Kidney (tissue), 14 donors: ENCODE measurements around the gene STIM1. TPM values are rescaled to one million over a fixed set of nuclear protein-coding genes. Genes with fewer than 3 reads are reported as not detected.

Source experiments
- DNase-seq, 5 donors: peaks; one replicate each; pipeline ENCODE4 v3.0.0-alpha.2; 2013 to 2020
- FAIRE-seq: peaks from 2 replicates; lab custom pipeline; 2012; peaks lifted over from hg19 to GRCh38; lab: Jason Lieb, UNC
- H3K27ac ChIP-seq, 2 donors: one replicate each; pipeline ENCODE4 v1.7.0; 2013; ENCODE audit warnings: low read depth in 2 of 2, low read length in 2 of 2, inconsistent platforms in 1 of 2
- H3K27me3 ChIP-seq: one replicate; pipeline ENCODE4 v1.7.1; 2013; ENCODE audit warnings: low read length, inconsistent platforms; ENCODE audit not compliant: control insufficient read depth, insufficient read depth
- H3K36me3 ChIP-seq, 3 donors: one replicate each; pipeline versions ENCODE4 v1.7.0 to v1.7.1; 2013; ENCODE audit warnings: low read length in 3 of 3, control low read depth in 1 of 3, inconsistent platforms in 1 of 3; ENCODE audit not compliant: insufficient read depth in 3 of 3, control insufficient read depth in 2 of 3
- H3K4me1 ChIP-seq, 3 donors: one replicate each; pipeline versions ENCODE4 v1.7.0 to v1.7.1; 2013; ENCODE audit warnings: low read length in 3 of 3, inconsistent platforms in 1 of 3, low read depth in 1 of 3; ENCODE audit not compliant: control insufficient read depth in 2 of 3, insufficient read depth in 2 of 3
- H3K4me3 ChIP-seq, 3 donors: one replicate each; pipeline versions ENCODE4 v1.7.0 to v1.8.1; 2013; ENCODE audit warnings: low read length in 3 of 3, control low read depth in 1 of 3, inconsistent platforms in 1 of 3
- H3K9ac ChIP-seq, 3 donors: one replicate each; pipeline versions ENCODE4 v1.7.0 to v1.7.1; 2013; ENCODE audit warnings: low read length in 3 of 3, control low read depth in 1 of 3, inconsistent platforms in 1 of 3
- H3K9me3 ChIP-seq, 3 donors: one replicate each; pipeline versions ENCODE4 v1.7.0 to v1.7.1; 2013; ENCODE audit warnings: low read length in 3 of 3, control low read depth in 1 of 3, inconsistent platforms in 1 of 3; ENCODE audit not compliant: control insufficient read depth in 2 of 3, insufficient read depth in 1 of 3
- intact Hi-C: fragments of 100-400 bp; cut with DNase I; formaldehyde crosslinking; loops from one replicate; pipeline ENCODE4 v1.11.1; 2022
- polyA plus RNA-seq: library from polyadenylated mRNA; stranded (reverse); fragments of 350-450 nt; fragmentation: Illumina TruSeq; extraction: RNeasy Lipid Tissue Mini Kit (QIAGEN cat#74804); gene quantifications from one replicate; pipeline ENCODE4 v1.2.3, GENCODE V29; 2014; ENCODE audit warnings: low read depth, low replicate concordance; ENCODE audit not compliant: insufficient read depth
- total RNA-seq: library from RNA; stranded (reverse); fragmentation: NEBNext Ultra II Directional; extraction: Animal tissue kit (Norgen Biotek cat#: 25700); gene quantifications from one replicate; pipeline ENCODE4 v1.2.1, GENCODE V29; 2021
- TF ChIP-seq, protein P1 (sequence below): IDR thresholded peaks from 3 replicates; pipeline ENCODE4 v1.5.1; 2012; ENCODE audit warnings: mild to moderate bottlenecking, moderate library complexity, borderline replicate concordance; ENCODE audit not compliant: insufficient read depth; ENCODE audit errors: extremely low read depth
- donor health status: control.
- donor health status: control.
- donor health status: control.
- donor health status: control.
- donor health status: control.
- donor health status: DM: yes; HTN: yes; CAD: no.
- donor health status: Normal renal cell carcinoma (clear cell type).

STIM1 gene
- total and polyA plus RNA-seq, 2 donors from 2014 or later, result 15.7 to 68.0 TPM

GRCh38 chr11:4134806-4135205 is 279.3 kb downstream of the STIM1 start:
- Histone ChIP-seq H3K4me3 (no peak overlapping the region), H3K27ac (no peak overlapping the region), H3K4me1 (no peaks in the 10 kb centered on the region), H3K36me3 (peaks cover 2 to 13% (median 4%) of the 10 kb centered on the region in 3 donors), H3K9ac (no peak overlapping the region), H3K27me3 (no peaks in the 10 kb centered on the region), H3K9me3 (peaks cover 0 to 1% (median 0%) of the 10 kb centered on the region in 3 donors)
- no peak for FAIRE-seq
- intact Hi-C loops, result no loop called here
- no peak for DNase-seq
- TF ChIP-seq, protein P1, sequence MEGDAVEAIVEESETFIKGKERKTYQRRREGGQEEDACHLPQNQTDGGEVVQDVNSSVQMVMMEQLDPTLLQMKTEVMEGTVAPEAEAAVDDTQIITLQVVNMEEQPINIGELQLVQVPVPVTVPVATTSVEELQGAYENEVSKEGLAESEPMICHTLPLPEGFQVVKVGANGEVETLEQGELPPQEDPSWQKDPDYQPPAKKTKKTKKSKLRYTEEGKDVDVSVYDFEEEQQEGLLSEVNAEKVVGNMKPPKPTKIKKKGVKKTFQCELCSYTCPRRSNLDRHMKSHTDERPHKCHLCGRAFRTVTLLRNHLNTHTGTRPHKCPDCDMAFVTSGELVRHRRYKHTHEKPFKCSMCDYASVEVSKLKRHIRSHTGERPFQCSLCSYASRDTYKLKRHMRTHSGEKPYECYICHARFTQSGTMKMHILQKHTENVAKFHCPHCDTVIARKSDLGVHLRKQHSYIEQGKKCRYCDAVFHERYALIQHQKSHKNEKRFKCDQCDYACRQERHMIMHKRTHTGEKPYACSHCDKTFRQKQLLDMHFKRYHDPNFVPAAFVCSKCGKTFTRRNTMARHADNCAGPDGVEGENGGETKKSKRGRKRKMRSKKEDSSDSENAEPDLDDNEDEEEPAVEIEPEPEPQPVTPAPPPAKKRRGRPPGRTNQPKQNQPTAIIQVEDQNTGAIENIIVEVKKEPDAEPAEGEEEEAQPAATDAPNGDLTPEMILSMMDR, result no peak

GRCh38 chr11:4138497-4138896 is 283.0 kb downstream of the STIM1 start:
- TF ChIP-seq, protein P1, result no peak
- Histone ChIP-seq H3K36me3 (peaks cover 3 to 13% (median 4%) of the 10 kb centered on the region in 3 donors), H3K4me3 (no peak overlapping the region), H3K27me3 (no peaks in the 10 kb centered on the region), H3K9me3 (peaks cover 0 to 1% (median 0%) of the 10 kb centered on the region in 3 donors), H3K27ac (no peak overlapping the region), H3K4me1 (no peaks in the 10 kb centered on the region), H3K9ac (no peak overlapping the region)
- intact Hi-C loops, result no loop called here
- DNase-seq, result no peak
- FAIRE-seq, result no peak

- no peak overlapping the region for H3K27ac ChIP-seq
- no peaks in the 10 kb centered on the region for H3K27me3 ChIP-seq
- TF ChIP-seq, protein P1, result no peak
- H3K4me1 ChIP-seq, result no peaks in the 10 kb centered on the region
- peaks cover 2 to 11% (median 4%) of the 10 kb centered on the region in 3 donors for H3K36me3 ChIP-seq
- H3K9me3 ChIP-seq, result no peaks in the 10 kb centered on the region
- no peak overlapping the region for H3K4me3 ChIP-seq
- FAIRE-seq, result no peak
- intact Hi-C loops, result no loop called here
- no peak for DNase-seq
- H3K9ac ChIP-seq, result no peak overlapping the region
Measured at GRCh38 chr11:4140067-4140636, 284.7 kb downstream of the STIM1 start.

Other genes with a start within 250 kb of the STIM1 start
- gene ART5, start 213.7 kb upstream of the STIM1 start, total RNA-seq, result not detected
- gene ART5, start 213.7 kb upstream of the STIM1 start, polyA plus RNA-seq, result 2.8 TPM
- gene ART1, start 210.5 kb upstream of the STIM1 start, total RNA-seq, result 0.31 TPM
- not detected for gene ART1, start 210.5 kb upstream of the STIM1 start, polyA plus RNA-seq
- 1.2 TPM for gene CHRNA10, start 184.3 kb upstream of the STIM1 start, total RNA-seq
- gene CHRNA10, start 184.3 kb upstream of the STIM1 start, polyA plus RNA-seq, result 0.39 TPM
- 67.6 TPM for gene NUP98, start 58.1 kb upstream of the STIM1 start, total RNA-seq
- gene NUP98, start 58.1 kb upstream of the STIM1 start, polyA plus RNA-seq, result 23.8 TPM
- gene PGAP2, start 47.1 kb upstream of the STIM1 start, total RNA-seq, result 19.5 TPM
- 17.5 TPM for gene PGAP2, start 47.1 kb upstream of the STIM1 start, polyA plus RNA-seq
- 56.0 TPM for gene RHOG, start 14.7 kb upstream of the STIM1 start, total RNA-seq
- gene RHOG, start 14.7 kb upstream of the STIM1 start, polyA plus RNA-seq, result 43.1 TPM
- 33.0 TPM for gene RRM1, start 239.1 kb downstream of the STIM1 start, total RNA-seq
- gene RRM1, start 239.1 kb downstream of the STIM1 start, polyA plus RNA-seq, result 17.7 TPM